SKM-1 treated with dmso at 0.1 percent for 144 hours (cell line): ENCODE measurements around the gene PPP1R14C.
A peak's percentile ranks its signal among the peaks of the same experiment; 100 is the strongest.
"Not testable (repeated sequence)": the region's sequence is repeated elsewhere in the genome, so short reads cannot be mapped to it uniquely, and the experiment has no call there.

Experiments used
- DNase-seq: peaks from one replicate; lab custom pipeline; 2025; ENCODE audit not compliant: unreplicated experiment; lab: John Stamatoyannopoulos, UW

Gene PPP1R14C

DNA sequence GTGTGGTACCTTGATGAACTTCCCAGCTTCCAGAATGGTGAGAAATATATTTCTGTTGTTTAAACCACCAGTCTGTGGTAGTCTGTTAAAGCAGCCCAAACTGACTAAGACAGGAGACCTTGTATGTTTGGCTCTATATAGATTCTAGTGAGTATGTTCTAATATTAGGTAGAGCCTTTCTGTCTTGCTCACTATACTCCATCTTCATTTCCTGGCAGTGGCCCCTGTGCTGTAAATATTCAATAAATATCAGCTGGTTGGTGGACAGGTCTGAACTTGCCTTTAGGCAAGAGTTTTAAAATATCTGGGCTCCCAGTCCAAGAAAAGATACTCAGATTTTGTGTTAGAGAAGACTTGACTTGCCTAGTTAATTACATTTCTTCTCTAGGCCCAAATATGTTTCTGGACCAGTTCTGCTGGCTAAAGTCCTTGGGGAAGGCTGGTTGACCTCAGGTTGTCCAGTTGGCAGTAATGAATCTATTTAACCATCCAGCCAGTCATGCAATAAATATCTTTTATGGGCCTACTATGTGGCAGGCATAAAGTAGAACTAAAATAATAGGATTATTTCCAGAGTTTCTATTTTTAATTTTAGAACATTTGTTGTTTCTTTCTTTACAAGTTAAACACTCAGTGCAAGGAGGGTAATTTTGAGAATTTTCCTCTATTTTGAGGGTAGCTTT, 22.3 kb downstream of the PPP1R14C start:
- DNase-seq: no peak

DNA sequence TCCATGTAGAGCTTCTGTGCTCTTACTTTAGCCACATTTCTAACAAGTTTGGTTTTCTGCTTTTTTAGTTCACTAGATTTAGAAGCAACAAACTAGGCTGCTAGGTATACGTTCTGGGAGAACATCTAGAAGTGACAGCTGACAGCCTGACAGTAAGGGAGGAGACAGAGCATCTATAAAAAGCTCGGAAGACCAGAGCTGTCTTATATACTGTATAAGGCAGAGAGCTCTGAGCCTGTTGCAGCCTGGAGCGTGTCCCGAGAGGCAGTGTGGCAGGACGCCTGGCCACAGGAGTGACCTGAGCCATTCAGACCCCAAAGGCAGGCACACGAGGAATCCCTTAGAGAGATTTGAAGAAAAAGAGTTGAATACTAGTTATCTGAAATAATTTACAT, 24.6 kb downstream of the PPP1R14C start:
- DNase-seq: no peak

DNA sequence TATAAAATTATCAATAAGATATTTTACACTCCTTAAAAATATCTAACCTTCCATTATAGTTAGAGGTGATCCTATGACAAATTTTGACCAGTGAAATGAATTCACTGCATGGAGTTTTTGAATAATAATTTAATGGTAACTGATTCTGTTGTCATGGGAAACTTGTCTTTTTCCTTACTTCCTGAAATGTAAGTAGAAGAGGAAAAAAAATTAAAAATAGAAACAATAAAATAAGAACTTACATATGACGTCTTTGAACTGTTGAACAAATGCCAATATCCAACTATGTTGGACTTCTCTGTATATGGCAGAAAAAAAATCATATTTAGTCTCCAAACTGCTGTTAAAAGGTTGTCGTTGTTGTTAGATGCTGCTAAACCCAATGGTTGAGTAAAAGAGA, 26.3 kb downstream of the PPP1R14C start:
- no peak for DNase-seq

DNA sequence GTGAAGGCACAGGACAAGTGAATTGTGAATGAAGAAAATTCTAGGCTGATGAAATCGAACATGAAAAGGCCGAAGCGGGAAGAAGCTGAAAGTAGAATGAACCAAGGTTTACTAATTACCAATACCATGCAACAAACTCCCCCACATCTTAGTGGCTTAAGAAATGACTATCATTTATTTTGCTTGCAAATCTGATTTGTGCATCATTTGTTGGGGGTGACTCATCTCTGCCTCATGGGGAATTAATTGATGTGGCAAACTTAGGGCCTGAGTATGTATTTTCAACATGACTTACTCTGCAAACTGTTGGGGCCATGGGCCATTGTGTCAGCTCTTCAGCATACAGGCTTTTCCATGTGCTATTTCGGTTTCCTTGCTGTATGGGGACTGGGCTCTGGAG, 26.8 kb downstream of the PPP1R14C start:
- no peak for DNase-seq

DNA sequence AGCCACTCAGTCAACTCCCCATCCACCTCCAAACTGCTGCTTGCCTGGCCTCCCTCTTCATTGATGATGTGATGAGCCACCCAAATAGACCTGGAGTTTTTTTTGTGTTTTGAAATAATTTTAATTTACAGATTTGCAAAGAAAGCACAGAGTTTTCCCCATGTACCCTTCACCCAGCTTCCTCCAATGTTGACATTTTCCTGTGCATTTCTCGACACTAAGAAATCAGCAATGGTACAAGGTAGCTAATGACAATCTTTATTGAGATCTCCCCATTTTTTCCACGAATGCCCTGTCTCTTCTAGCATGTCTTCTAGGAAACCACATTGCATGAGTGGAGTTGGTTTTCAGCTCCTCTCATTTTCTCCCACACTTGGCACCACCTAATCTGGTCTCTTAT, 30.1 kb downstream of the PPP1R14C start:
- no peak for DNase-seq

DNA sequence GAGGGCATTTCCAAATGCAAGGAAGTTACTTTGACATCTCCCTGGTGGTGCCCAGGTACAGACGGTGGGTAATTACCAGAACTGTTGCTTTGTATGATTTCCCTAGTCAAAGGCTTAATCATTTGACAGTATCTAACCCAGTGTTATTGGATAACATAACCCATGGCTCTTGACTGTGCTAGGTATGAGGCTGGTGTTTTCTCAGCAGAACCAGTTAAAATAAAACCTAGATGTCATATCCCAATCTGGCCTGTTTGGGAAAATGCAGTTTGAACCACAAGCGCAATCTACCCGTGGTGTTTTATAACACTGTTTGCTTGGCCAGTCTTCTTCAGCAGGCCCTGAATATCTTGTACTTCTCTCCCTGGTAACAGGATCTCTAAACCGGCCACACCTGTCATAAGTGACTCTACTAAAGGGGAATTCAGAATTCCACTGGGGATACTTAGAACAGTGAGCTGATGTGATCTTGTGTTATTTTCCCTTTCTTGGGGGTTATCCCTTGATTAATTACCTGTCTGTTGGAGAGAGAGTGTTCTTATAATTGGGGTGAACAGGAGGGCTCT, 32.8 kb downstream of the PPP1R14C start:
- DNase-seq: no peak

DNA sequence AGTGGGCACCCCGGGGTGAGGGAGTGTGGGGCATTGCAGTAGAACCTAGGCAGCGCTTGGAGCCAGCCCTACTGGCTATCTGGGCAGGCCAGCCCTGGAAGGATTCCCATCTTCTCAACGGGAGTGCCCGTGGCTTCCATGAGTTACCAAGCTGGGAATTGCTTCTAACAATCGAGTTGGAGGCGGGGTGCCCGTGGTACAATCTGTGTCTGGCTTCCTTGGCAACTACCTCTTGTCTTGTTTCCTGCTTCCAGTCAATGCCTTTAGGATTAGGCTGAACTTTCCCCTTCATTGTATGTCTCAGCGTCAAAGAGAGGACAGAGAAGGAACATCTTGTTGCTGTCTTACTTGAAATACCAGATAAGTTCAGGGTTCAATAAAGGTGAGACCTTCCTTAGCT, 33.3 kb downstream of the PPP1R14C start:
- DNase-seq: no peak

DNA sequence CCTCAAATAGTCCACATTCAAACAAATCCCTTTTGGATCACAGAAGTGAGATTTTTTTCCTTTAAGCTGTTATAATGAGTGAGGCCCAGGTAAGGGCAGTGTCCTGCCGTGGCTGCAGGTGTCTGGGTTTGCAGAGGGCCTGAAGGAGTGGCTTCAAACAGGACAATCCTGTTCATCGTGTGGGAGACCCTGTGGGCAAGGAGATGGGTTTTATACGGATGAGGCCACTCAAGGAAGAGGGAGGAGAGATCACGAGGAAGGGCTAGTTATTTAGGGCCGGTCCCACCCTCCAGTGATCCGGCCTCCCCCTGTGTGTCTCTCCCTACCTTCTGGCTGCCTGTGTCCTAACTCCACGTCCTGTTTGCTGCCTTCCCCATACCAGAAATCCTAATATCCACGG, 33.8 kb downstream of the PPP1R14C start:
- no peak for DNase-seq

DNA sequence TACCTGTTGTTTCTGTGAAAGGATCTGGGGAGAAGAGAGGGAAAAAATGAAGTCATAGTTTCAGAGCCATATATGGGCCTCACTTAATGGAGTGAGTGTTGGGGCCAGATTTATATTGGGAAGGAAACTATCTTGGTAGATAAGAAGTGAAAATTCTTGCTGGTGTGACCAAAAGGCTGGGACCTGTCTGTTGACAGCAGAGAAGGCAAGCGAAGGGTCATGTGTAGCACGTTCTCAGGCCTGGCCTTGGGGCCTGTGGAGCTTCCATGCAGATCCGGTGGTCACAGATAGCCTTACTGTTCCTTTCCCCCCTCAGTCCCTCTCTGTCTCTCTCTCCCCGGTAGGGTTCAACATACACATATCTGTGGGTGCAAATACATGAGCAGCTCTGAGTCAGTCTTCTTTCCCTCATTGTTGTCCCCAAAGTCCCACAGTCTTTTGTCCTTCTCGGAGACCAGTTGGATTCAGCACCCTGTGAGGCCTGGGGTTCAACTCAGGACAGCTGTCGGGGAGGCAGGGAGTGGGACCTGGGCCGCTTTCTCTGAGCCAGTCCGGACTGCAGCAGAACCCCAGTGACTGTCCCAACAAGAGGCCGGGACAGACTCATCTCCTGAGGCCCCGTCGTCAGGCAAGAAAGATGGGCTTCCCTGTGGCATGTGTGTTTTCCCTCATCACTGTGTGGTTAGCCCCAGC, 34.6 kb downstream of the PPP1R14C start:
- DNase-seq: no peak

DNA sequence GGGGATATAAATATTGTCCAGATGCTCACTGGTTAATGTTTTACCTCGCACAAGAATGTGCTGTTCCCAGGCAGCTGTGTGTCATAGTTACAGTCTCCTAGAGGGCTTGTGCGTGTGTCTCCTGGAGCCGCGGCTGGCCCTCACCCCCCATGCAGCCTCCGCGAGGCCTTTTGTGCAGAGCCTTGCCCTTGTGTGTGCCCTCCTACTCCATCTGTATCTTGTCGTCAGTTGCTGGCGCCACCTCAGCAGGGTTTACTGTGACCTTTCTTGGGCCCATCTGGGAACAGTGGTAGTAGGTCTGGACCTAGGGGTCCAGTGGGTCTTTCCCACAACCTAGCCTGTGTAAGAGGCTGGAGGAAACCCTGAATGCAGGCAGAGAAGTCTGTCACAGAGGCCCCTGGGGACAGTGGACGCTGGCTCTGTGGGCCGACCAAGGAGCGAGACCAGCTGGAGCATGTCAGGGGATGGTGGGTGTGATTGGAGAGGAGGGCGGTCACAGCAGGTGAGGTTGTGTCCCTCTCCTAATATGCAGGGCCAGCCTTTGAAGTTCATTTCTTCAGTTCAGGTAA, 35.2 kb downstream of the PPP1R14C start:
- DNase-seq: no peak

DNA sequence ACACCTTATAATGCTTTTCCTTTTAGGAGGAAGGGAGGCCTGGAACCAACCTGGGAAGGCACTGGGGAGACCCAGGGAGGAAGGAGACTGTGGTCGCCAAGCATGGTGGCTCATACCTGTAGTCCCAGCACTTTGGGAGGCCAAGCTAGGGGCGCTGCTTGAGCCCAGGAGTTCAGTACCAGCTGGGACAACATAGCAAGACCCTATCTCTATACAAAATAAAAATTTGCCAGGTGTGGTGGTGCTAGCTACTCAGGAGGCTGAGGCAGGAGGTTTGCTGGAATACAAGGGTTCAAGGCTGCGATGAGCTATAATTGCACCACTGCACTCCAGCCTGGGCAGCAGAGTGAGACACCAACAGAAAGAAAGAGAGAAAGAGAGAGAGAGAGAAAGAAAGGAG, 36.2 kb downstream of the PPP1R14C start:
- DNase-seq: no peak

DNA sequence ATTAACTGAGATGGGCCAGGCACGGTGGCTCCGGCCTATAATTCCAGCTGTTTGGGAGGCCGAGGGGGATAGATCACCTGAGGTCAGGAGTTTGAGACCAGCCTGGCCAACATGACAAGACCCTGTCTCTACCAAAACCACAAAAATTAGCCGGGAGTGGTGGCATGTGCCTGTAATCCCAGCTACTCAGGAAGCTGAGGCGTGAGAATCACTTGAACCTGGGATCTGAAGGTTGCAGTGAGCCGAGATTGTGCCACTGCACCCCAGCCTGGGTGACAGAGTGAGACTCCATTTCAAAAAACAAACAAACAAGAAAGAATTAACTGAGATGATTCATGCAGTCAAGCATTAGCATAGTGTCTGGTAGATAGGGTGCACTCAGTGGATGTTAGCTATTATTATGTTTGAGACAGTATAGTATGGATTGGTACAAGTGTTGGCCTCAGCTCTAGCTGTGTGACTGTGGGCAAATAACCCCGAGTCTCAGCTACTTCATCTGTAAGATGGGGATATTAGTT, 37.1 kb downstream of the PPP1R14C start:
- DNase-seq: not testable (repeated sequence)

DNA sequence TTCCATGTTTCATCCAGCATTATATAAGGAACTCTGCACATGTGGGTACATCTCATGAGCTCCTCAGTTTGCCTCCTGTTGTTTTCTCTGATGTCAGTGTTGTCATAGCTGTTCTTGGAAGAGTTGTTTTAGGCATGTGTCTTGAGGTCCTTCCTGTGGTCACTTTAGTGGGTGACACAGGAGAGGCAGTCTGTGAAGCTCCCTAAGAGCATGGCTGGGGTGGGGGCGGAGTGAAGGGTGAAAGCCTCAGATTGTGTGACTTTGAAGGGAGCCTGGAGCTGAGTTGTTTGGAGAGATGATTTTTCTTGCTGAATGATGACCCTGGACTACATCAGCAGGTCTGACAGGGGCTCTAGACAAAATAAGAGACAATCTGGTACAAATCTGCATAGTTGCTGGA, 37.7 kb downstream of the PPP1R14C start:
- no peak for DNase-seq

DNA sequence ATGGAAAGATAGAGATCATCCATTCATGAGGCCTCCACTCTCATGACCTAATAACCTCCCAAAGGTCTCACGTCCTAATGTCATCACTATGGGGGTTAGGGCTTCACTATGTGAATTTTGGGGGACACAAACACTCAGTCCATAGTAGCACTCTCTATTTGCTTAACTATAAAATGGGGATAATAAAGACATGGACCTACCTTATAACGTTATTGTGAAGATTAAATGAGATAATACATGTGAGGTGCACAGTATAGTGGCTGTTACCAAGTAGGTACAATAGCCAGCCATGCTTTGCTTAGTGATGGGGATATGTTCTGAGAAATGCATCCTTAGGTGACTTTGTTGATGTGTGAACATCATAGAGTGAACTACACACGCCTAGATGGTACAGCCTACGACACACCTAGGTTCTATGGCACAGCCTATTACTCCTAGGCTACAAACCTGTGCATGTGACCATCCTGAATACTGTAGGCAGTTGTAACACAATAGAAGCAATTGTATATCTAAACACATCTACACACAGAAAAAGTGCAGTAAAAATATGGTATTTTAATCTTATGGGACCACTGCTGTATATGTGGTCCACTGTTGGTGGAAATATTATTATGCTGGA, 39.7 kb downstream of the PPP1R14C start:
- DNase-seq: no peak

DNA sequence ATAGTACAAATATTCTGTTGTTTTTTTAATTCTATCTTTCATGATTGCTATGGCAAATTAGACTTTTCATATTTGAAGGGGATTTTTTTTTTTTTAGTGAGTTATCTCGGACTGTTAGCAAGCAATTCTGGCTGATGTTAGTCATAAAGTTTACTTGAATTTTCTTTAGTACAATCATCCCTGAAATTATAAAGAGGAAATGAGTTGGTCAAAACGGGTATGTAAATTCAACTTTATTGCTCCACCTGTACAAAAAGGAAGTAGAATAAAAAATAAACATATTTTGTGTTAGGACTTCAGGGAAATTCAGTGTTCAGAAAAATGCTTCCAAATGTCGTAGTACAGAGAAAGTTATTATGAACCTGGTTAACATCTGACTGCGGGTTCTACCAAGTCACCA, 40.3 kb downstream of the PPP1R14C start:
- DNase-seq: no peak

DNA sequence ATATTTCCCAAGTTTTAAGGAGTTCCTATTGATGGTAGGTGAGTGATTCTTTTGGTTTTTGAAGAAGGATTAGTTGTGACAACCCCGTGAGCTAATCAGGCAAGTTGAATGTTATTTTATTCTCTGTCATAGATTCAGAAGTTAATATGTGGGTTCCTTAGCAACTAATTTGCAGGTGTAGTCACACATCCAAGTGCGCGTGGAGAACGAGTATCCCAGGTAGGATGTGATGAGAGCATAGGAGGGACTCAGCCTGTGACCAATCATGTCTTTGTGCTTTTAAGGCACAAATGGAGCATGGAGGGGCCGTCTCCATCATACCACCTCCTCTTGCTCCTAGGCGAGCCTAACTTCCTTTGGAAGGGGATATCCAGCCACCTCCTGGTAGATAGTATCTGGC, 41.1 kb downstream of the PPP1R14C start:
- DNase-seq: no peak

DNA sequence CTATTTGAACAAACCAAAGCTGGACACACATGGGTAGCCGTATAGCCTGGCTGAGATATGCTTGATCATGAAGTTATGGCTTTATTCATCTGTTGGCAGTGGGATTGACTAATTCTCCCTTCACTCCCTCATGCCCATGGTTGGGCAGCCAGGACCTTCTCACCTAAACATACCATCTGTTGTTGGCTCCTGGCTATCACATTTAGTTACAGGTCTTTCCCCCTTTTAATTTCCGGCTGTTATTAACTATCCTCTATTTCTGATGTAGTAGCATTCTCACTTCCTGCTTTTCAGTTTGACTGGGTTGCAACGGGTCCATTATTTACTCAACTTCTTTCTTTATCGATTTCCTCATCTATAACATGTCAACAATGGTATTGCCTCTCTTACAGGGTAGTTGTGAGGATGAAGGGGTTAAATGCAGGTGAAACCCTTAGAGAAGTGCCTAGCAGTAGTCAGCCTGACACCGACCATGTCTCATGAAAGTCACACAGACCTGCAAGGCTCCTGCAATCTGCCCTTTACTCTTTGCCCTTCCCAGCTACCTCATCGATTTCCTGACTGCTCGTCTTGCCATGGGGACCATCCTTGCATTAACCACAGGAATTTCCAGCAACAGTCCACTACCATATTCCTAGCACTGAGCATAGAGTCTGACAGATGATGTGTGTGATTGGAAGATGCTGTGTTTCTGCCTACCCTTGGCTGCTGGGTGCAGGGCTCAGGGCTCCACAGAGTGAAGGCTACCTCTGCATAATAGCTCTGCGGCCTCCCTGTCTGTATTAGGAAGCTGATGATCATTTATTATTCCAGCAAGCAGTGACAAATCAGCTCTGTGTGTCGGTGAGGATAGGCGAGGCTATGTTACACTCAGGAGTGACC, 42.2 kb downstream of the PPP1R14C start:
- DNase-seq: peak; percentile 3

DNA sequence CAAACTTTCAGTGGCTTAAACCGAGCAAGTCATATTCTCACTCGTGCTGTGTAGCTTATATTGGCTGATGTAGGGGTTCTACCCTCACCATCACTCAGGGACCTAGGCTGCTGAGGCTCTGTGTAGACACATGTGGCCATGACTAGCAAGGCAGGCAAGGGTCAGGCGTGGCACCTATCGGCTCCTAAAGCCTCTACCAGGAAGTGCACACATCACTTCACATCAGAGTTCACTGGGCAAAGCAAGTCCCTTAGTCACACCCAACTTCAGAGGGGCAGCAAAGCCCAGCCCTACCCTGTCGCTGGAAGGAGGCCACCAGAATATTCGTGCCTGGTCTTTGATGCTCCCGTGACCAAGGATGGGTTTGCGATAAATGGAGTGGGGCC, 42.9 kb downstream of the PPP1R14C start:
- DNase-seq: no peak

DNA sequence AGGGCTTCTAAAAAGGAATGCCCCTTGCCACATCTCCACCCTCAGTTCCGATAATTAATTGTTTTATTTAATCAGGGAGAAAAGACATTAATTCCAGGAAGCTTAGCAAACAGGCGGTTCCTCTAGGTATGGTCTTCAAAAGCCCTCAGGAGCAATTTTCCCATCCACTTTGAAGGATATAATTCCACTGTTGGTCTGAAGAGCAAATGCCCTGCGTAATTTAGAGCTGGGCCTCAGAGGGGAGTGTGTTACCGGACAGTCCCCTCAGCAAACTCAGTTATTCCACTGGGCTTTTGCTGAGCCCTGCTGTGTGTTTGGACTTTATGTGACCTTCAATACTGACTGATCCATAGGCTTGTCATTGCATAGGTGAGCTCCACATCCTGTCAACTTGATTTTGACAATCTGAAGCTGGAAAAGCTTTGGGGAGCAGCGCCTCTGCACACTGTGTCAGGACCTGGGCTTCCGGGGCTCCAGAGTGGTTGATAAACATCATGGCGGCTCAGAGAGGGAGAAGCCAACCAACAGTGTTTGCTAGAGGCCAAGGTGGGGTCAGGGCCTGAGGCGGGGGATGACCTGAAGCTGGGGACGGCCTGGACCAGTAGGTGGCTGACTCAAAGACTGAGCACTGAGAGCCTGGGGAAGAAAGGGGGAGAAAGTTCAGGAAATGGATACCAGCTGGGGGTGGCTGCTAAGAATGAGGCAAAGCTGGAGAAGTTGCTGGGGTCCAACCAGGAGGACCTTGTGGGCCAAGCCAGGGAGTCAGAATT, 43.5 kb downstream of the PPP1R14C start:
- no peak for DNase-seq

DNA sequence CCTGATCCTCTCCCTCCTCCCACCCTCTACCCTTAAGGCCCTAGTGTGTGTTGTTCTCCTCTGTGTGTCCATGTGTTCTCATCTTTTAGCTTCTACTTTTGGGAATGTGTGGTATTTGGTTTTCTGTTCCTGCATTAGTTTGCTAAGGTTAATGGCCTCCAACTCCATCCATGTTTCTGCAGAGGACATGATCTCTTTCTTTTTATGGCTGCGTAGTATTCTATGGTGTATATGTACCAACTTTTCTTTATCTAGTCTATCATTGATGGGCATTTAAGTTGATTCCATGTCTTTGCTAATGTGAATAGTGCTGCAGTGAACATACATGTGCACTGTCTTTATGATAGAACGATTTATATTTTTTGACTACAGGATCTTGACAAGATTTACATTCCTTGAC, 44.6 kb downstream of the PPP1R14C start:
- DNase-seq: not testable (repeated sequence)
